ENCODE results near the gene NUP214. TPM values are rescaled to one million over a fixed set of nuclear protein-coding genes. Genes with fewer than 3 reads are reported as not detected.
"Not testable (repeated sequence)": the region's sequence is repeated elsewhere in the genome, so short reads cannot be mapped to it uniquely, and the experiment has no call there.

Gene NUP214
- total RNA-seq, 4 donors from 2014 or later, result 13.2 to 75.8 (median 49.0) TPM

GRCh38 chr9:131146186-131146585, 20.8 kb downstream of the NUP214 start:
- no peak overlapping the region for H3K27ac ChIP-seq
- intact Hi-C loops (cut with DNase I; ENCODE audit: low total_unique reads), result no loop called here
- no peak for DNase-seq
- H3K27me3 ChIP-seq, result no peaks in the 10 kb centered on the region
- no peak overlapping the region for H3K4me3 ChIP-seq
- H3K36me3 ChIP-seq, result no peaks in the 10 kb centered on the region
- H3K9me3 ChIP-seq, result no peaks in the 10 kb centered on the region
- no peaks in the 10 kb centered on the region for H3K4me1 ChIP-seq
- TF ChIP-seq POLR2A (IDR thresholded peaks at IDR 0.05) (no peak), CTCF (IDR thresholded peaks at IDR 0.05) (no peak)

GRCh38 chr9:131148276-131148675, 22.9 kb downstream of the NUP214 start:
- Histone ChIP-seq H3K36me3 (no peaks in the 10 kb centered on the region), H3K27me3 (no peaks in the 10 kb centered on the region), H3K27ac (no peak overlapping the region), H3K9me3 (no peaks in the 10 kb centered on the region), H3K4me3 (no peak overlapping the region), H3K4me1 (no peaks in the 10 kb centered on the region)
- intact Hi-C loops (cut with DNase I; ENCODE audit: low total_unique reads), result no loop called here
- TF ChIP-seq POLR2A (IDR thresholded peaks at IDR 0.05) (no peak), CTCF (IDR thresholded peaks at IDR 0.05) (no peak)
- no peak for DNase-seq

- Histone ChIP-seq H3K27ac (no peak overlapping the region), H3K4me1 (no peaks in the 10 kb centered on the region), H3K4me3 (no peak overlapping the region), H3K36me3 (no peaks in the 10 kb centered on the region), H3K27me3 (no peaks in the 10 kb centered on the region), H3K9me3 (no peaks in the 10 kb centered on the region)
- DNase-seq, result no peak
- TF ChIP-seq CTCF (IDR thresholded peaks at IDR 0.05) (no peak), POLR2A (IDR thresholded peaks at IDR 0.05) (no peak)
- intact Hi-C loops (cut with DNase I; ENCODE audit: low total_unique reads), result no loop called here
Measured at GRCh38 chr9:131148966-131149687, 23.7 kb downstream of the NUP214 start.

GRCh38 chr9:131149688-131150053, 24.3 kb downstream of the NUP214 start:
- Histone ChIP-seq H3K9me3 (no peaks in the 10 kb centered on the region), H3K27me3 (no peaks in the 10 kb centered on the region), H3K27ac (no peak overlapping the region), H3K4me1 (no peaks in the 10 kb centered on the region), H3K4me3 (no peak overlapping the region), H3K36me3 (no peaks in the 10 kb centered on the region)
- no peak for TF ChIP-seq POLR2A (IDR thresholded peaks at IDR 0.05)
- no peak for TF ChIP-seq CTCF (IDR thresholded peaks at IDR 0.05)
- DNase-seq, result no peak
- intact Hi-C loops (cut with DNase I; ENCODE audit: low total_unique reads), result no loop called here

- no peak for DNase-seq
- Histone ChIP-seq H3K9me3 (no peaks in the 10 kb centered on the region), H3K27me3 (no peaks in the 10 kb centered on the region), H3K4me1 (no peaks in the 10 kb centered on the region), H3K4me3 (no peak overlapping the region), H3K27ac (no peak overlapping the region), H3K36me3 (no peaks in the 10 kb centered on the region)
- intact Hi-C loops (cut with DNase I; ENCODE audit: low total_unique reads), result no loop called here
- TF ChIP-seq CTCF (IDR thresholded peaks at IDR 0.05) (no peak), POLR2A (IDR thresholded peaks at IDR 0.05) (no peak)
Measured at GRCh38 chr9:131153595-131153994, 28.2 kb downstream of the NUP214 start.

- intact Hi-C loops (cut with DNase I; ENCODE audit: low total_unique reads); H3K27ac ChIP-seq; H3K4me3 ChIP-seq; H3K4me1 ChIP-seq; H3K27me3 ChIP-seq; H3K9me3 ChIP-seq; DNase-seq; H3K36me3 ChIP-seq: not testable (repeated sequence)
Measured at GRCh38 chr9:131158673-131159072, 33.3 kb downstream of the NUP214 start.

Data from uterus (tissue), 4 donors.